Thyroid gland (tissue), 4 donors: ENCODE data around the gene MZF1.

Experiments
- POLR2A ChIP-seq, 2 donors: fragments of 450-650 bp; IDR thresholded peaks; one replicate each; pipeline ENCODE4 v1.6.1; 2017; ENCODE audit warnings: antibody characterized with exemption in 2 of 2, mild to moderate bottlenecking in 2 of 2, moderate library complexity in 1 of 2
- TF ChIP-seq, protein P1 (sequence below), 6 experiments: fragments of 200-600 bp in 3 of 6; fragments of 450-650 bp in 3 of 6; sonication (generic) in 3 of 6; IDR thresholded peaks; one replicate each; pipeline ENCODE4 v1.5.1; 2016 to 2019; ENCODE audit warnings: antibody characterized with exemption in 6 of 6, mild to moderate bottlenecking in 2 of 6, inconsistent platforms in 1 of 6, moderate library complexity in 1 of 6

DNA sequence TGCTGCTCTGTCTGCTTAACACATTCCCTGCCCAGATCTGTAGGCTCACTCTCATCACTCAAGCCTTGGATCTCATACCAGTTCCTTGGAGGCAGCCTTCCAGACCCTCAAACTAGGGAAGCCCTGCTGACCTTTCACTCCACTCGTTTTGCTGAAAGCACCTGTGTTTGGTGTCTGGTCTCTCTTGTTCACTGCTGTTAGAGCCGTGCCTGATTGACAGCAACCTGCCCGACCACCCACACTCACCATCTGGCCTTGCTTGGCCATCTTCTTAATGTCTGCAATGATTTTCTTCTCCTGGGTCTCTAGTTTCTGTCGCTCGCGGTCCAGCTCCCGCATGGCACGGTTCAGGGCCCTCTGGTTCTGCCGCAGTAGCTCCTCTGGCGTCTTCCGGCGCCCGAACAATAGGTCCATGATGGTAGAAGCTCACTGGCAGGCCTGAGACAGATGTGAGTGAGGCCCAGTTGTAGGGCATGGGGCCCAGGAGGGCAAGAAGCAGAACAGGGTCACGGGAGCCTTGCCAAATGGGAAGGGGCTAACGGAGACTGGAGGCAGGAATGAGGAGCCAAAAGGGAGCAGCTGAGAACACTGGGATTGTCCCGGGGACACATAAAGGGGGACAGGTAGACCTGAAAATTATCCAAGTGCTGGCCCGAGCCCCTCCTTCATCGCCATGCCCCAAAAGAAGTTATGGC, 19.2 kb downstream of the MZF1 start:
- TF ChIP-seq, protein P1, sequence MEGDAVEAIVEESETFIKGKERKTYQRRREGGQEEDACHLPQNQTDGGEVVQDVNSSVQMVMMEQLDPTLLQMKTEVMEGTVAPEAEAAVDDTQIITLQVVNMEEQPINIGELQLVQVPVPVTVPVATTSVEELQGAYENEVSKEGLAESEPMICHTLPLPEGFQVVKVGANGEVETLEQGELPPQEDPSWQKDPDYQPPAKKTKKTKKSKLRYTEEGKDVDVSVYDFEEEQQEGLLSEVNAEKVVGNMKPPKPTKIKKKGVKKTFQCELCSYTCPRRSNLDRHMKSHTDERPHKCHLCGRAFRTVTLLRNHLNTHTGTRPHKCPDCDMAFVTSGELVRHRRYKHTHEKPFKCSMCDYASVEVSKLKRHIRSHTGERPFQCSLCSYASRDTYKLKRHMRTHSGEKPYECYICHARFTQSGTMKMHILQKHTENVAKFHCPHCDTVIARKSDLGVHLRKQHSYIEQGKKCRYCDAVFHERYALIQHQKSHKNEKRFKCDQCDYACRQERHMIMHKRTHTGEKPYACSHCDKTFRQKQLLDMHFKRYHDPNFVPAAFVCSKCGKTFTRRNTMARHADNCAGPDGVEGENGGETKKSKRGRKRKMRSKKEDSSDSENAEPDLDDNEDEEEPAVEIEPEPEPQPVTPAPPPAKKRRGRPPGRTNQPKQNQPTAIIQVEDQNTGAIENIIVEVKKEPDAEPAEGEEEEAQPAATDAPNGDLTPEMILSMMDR (IDR thresholded peaks at IDR 0.05): no peak
- TF ChIP-seq POLR2A (IDR thresholded peaks at IDR 0.05): no peak
